Cerebellar nuclear complex (tissue), 1 donor: Measurements from ENCODE around the gene NUP155.
A peak's percentile ranks its signal among the peaks of the same experiment; 100 is the strongest.
"Not testable (repeated sequence)": the region's sequence is repeated elsewhere in the genome, so short reads cannot be mapped to it uniquely, and the experiment has no call there.

Source experiments
- DNase-seq, 2 experiments: peaks; one replicate each; lab custom pipeline; 2025; lab: John Stamatoyannopoulos, UW

Gene NUP155

DNA sequence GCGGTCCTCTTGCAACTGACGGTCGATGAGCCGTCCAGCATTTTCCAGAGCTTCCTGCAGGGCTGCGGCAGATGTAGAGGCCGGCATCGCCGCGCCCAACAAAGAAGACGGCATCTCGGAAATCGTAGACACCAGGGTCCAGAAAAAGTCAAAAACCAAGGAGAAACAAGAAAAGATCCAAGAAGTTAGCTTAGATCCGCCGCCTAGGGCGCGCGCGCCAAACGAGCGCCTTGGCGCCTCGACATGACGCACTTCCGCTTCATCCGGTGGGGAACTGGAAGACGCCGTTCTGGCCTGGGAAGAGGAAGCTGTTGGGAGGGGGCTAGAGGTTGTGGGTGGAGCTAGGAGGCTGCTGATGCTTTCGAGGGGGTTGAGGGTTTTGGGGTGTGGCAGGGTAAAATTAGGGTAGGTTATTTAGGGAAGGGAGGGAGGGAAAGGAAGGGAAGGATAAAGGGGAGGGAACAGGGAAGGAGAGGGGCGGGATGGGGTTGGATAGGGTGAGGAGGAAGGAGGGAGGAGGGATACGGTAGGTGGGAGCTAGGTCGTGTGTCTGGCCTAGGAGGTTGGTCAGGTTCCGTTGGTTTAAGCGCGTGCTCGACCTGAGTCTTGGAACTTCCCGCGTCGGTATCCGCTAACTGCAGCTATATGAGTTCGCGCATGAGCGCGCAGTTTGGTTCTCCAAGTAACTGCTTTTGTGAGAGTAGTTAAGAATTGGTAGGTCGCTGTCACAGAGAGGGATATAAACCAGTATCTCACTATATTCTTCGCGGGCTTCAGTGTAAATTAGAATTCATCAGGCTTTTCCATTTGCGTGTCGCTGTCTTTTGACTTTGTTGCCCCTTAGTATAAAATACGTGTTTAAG lies at the start of gene NUP155:
Gene NUP155 (minus strand): TSS at position 243 of the 863 bp plus-strand sequence. CDS start 129 bp downstream, at position 114.
- peak; percentile 67 to 89 for DNase-seq

DNA sequence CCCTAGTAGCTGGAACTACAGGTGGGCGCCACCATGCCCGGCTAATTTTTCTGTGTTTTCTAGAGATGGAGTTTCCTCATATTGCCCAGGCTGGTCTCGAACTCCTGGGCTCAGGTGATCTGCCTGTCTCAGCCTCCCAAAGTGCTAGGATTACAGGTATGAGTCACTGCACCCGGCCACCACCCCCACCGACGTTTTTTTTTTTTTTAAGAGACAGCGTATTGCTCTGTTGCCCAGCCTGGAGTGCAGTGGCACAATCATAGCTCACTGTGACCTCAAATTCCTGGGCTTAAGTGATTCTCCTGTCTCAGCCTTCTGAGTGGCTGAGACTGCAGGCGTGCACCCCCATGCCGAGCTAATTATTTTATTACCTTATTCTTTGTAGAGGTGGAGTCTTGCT lies 46.4 kb upstream of the NUP155 start:
- DNase-seq, result no peak

DNA sequence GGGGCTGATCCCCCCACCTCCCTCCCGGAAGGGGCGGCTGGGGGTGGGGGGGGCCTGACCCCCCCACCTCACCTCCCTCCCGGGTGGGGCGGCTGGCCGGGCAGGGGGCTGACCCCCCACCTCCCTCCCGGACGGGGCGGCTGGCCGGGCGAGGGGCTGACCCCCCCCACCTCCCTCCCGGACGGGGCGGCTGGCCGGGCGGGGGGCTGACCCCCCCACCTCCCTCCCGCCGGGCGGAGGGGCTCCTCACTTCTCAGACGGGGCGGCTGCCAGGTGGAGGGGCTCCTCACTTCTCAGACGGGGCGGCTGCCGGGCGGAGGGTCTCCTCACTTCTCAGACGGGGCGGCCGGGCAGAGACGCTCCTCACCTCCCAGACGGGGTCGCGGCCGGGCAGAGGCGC lies 44.5 kb upstream of the NUP155 start:
- DNase-seq, result not testable (repeated sequence)

DNA sequence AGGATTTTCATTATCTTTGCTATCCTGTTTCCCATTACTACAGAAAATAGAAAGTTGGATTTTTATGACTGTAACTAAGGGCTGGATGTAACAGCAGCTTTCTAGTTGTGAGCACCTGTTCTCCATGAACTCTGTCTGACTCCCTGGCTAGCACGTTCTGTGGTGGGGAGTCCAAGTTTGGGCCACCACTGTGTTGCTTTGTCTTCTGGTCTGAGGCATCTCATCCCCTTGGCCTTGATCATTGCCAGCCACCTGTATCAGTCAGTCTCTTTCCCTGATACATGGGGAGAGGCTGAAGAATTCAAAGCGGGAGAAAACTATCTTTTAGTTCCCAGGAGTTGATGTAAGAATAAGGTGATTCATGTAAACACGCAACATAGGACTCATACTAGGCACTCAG lies 41.6 kb upstream of the NUP155 start:
- no peak for DNase-seq

DNA sequence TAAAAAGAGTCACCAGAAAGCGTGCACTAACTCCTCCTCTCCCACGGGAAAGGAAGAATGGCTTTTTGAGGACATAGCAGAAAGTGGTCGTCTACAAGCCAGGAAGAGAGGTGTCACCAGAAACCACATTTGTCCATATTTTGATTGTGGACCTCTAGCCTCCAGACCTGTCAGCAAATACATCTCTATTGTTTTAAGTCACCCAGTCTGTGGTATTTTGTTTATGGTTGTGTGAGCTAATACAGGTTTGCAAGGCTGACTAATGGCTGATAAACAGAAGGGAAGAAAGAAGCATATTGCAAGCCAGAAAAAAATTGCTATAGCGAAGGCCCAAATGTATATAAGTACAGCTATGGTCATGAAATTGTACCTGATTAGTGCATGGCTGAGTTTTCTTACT lies 29.6 kb upstream of the NUP155 start:
- no peak for DNase-seq

DNA sequence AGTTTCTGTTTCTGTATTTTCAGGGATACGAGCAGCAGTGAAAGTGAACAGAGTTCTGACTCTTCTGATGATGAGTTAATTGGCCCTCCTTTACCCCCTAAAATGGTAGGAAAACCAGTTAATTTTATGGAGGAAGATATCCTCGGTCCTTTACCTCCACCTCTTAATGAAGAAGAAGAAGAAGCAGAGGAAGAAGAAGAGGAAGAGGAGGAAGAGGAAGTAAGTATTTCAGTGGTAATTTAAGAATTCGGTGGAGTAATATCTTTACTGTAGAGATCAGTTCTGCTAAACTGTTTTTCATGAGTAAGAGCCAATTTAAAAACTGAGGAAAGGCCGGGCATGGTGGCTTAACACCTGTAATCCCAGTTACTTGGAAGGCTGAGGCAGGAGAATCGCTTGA lies 25.4 kb upstream of the NUP155 start:
- DNase-seq, result no peak

DNA sequence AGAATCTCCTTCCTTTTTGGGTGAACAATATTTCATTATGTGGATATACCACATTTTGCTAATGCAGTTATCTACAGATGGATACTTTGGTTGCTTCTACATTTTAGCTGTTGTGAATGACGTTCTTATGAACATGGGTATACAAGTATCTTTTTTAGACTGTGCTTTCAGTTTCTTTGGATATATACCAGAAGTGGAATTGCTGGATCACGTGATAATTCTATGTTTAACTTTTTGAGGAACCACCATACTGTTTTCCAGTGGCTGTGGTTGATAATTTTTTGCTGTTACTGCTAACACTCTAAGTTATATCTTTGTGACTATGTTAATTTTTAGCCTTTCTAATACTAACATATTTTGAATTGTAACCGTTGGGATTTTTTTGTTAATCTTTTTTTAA lies 20.7 kb upstream of the NUP155 start:
- no peak for DNase-seq

DNA sequence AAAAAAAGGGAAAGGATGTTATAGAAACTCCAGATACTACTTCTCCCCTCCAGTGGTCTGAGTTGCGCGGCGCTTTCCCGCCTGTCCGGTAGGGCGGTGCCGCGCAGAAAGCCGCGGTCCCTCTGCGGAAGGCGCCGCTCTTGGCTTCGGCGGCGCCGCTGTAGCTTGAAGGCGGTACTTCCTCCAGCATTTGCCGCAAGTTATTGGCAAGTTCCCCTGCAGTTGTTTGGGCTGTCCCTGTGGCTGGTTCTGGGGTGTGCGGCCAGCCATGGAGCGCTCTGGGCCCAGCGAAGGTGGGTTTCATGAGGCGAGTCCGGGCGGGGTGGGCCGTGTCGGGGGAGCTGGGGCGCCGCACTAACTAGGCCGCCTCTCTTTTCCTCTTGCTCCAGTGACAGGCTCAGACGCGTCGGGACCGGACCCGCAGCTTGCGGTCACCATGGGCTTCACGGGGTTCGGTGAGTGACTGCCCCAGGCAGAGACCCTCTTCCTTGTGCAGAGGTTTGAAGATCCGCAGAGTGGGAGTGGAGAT lies 8.3 kb upstream of the NUP155 start, which contains the start of gene WDR70:
Gene WDR70 (plus strand): TSS at position 219 of the 529 bp plus-strand sequence. CDS start 50 bp downstream, at position 269.
- DNase-seq, result peak; percentile 22 to 49

DNA sequence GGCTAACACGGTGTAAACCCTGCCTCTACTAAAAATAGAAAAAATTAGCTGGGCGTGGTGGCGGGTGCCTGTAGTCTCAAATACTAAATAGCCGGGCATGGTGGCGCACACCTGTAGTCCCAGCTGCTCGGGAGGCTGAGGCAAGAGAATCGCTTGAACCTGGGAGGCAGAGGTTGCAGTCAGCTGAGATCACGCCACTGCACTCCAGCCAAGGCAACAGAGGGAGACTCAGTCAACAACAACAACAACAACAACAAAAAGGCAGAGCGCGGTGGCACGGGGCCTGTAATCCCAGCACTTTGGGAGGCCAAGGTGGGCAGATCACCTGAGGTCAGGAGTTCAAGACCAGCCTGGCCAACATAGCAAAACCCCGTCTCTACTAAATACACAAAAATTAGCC lies 7.2 kb upstream of the NUP155 start:
- not testable (repeated sequence) for DNase-seq

DNA sequence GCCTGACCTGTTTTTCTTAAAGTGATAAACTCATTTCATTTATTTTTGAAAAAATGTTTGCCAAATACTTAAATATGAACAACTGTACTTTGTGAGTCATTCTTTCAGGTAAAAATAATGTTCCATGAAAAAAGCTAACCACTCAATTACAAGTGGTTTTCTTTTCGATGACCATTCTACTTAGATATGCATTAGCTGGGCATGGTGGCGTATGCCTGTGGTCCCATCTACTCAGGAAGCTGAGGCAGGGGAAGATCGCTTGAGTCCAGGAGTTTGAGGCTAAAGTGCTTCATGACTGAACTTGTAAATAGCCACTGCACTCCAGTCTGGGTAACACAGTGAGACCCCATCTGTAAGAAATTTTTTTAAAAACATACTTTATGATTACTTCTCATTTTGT lies 4.2 kb upstream of the NUP155 start:
- DNase-seq, result no peak

DNA sequence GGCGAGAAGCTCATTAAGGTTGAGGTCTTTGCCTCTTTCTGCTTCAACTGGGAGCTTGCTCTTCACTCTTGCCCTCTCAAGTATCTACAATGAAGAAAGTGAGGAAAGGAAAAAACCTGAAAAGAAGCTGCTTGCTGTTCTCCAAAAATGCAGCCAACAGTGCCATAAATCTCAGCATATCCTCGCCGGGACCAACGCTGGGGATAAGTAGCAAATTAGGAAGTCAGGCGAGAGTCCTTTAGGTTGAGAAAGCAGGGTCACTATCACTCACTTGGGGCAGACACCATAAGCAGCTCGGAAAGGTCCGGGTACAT lies 399 bp downstream of the NUP155 start:
- no peak for DNase-seq

DNA sequence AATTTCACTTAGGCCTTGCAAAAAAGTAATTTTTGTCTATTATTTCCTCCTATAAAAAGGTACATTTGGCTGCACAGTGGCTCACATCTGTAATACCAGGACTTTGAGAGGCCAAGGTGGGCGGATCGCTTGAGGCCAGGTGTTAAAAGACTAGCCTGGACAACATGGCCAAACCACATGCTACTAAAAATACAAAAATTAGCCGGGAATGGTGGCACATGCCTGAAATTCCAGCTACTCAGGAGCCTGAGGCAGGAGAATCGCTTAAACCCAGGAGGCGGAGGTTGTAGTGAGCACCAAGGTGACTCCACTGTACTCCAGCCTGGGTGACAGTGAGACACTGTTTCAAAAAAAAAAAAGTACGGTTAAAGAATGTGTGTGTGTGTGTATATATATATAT lies 15.7 kb downstream of the NUP155 start:
- no peak for DNase-seq

DNA sequence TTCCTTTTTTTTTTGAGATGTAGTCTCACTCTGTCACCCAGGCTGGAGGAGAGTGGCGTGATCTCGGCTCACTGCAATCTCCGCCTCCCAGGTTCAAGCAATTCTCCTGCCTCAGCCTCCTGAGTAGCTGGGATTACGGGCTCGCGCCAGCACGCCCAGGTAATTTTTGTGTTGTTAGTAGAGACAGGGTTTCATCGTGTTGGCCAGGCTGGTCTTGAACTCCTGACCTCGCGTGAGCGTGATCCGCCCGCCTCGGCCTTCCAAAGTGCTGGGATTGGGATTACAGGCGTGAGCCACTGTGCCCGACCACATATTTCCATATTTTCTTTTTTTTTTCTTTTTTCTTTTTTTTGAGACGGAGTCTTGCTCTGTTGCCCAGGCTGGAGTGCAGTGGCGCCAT lies 28.2 kb downstream of the NUP155 start:
- DNase-seq, result not testable (repeated sequence)

DNA sequence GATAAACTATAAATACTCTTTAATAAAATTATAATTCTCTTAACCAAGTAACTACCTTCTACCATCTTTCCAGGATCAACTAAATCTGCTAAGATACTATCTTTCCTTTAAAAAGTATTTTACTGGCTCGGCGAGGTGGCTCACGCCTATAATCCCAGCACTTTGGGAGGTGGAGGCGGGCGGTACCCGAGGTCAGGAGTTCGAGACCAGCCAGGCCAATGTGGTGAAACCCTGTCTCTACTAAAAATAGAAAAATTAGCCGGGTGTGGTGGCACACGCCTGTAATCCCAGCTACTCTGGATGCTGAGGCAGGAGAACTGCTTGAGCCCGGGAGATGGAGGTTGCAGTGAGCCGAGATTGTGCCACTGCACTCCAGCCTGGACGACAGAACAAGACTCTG lies 36.2 kb downstream of the NUP155 start:
- not testable (repeated sequence) for DNase-seq

DNA sequence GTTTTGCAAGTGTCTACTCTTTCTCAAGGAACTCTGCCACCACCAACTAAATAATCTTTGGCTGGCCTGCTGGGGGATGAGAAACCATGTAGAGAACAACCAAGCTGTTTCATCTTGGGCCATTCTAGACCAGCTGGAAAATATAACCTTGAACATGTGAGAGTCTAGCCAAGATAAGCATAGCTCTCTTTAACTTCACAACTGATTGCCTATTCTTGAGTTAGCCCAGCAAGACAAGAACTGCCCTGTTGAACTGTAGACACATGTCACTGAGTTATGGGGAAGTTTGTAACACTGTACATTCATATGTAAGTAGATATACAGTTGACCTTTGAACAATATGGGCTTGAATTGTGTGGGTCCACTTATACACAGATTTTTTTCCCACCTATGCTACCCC lies 44.4 kb downstream of the NUP155 start:
- no peak for DNase-seq

DNA sequence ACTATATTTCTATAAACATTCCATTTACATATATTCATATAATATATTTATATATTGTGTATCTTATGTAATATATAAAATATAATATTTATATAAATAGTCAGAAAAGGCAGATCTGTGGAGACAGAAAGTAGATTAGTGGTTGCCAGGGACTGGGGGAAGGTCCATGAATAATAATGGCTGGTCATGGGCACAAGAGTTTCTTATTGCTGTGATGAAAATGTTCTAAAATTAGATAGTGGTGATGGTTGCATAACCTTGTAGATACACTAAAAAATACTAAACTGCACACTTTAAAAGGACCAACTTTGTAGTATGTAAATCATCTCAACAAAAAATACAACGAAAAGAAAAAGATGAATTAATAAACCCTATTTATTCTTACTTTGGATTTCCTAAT lies 47.3 kb downstream of the NUP155 start:
- DNase-seq, result no peak

DNA sequence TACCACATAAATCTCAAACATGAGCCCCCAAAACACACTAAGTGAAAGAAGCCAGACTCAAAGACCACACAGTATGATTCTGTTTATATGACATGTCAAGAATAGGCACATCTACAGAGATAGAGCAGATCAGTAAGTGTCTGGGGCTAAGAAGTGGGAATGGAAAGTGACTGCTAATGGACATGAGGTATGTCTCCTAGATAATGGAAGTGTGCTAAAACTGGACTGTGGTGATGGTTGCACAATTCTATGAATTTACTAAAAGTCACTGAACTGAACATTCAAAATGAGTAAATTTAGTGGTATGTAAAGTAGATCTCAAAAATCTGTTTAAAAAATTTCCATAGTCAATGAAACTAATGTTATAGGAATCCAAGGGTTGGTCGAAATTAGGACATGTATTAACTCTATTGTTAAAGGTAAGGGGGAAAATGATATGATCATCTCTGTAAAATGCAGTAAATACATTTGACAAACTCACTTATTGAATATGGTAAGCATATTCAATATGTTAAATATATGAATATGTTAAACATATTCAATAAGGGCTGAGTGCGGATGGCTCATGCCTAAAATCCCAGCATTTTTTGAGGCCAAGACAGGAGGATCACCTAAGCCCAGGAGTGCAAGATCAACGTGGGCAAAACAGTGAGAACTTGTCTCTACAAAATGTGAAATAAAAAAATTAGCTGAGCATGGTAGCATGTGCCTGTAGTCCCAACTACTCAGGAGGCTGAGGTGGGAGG lies 51.7 kb downstream of the NUP155 start:
- DNase-seq, result no peak

DNA sequence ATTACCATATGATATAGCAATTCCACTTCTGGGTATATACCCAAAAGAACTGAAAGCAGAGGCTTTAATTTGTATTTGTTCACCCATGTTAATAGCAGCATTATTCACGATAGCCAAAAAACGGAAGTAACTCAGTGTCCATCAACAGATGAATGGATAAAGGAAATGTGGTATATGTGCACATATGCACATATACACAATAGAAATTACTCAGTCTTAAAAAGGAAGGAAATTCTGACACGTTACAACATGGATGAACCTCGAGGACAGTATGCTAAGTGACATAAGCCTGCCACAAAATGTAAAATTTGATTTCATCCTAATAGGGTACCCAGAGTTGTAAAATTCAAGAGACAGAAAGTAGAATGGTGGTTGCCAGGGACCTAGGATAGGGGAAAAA lies 54.9 kb downstream of the NUP155 start:
- no peak for DNase-seq

DNA sequence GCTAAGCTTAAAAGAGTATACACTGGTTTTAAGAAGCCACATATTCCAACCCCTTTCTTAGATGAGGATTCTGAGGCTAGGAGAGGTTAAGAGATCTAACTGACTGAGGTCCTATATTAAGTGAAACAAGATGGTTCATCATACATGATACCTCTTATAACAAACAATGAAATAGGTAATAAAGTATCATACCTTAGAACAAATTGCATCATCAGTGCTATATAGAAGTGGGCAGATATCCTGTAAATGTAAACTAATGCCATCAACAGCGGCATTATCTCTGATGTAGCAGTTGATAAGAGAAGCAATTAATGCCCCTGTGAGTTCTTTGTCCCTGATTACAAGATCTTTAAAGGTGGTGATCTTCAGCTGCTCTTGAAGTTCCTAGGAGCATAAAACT lies 60.5 kb downstream of the NUP155 start:
- no peak for DNase-seq

DNA sequence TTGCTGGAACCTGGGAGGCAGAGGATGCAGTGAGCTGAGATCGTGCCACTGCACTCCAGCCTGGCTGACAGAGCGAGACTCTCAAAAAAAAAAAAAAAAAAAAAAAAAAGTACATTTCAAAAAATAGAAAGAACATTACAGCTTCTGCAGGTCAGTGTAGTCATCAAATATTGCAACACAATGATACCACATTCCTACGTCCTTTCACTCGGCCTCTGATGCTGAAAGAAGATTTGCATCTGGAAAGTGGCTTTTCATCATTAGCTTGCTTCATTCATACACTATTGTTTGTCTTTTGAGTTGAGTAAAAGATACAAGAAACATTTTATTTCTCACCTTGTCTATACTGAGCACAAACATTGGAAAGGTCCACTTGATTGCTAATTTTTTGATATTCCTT lies 62.1 kb downstream of the NUP155 start:
- no peak for DNase-seq

DNA sequence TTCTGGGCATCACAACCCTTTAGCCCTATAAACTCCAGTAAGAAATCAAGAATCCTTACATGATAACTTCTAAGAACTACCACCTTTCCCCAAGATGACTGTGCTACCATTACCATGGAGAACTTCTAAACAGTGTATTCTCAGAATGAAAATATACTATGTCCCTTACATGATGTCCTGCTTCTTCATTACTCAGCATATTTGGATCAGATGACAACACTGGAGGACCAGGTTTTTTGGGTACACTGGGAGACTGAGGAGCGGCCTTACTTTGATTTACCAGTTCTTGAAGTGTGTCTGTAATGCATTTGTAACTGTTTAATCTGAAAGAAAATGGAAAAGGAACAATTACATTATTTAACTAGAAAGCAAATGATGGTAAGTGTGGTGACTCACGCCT lies 66.0 kb downstream of the NUP155 start:
- no peak for DNase-seq

DNA sequence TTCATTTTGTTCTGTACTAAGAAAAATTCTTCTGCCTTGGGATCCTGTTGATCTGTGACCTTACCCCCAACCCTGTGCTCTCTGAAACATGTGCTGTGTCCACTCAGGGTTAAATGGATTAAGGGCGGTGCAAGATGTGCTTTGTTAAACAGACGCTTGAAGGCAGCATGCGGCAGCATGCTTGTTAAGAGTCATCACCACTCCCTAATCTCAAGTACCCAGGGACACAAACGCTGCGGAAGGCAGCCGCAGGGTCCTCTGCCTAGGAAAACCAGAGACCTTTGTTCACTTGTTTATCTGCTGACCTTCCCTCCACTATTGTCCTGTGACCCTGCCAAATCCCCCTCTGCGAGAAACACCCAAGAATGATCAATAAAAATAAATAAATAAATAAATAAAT lies 74.6 kb downstream of the NUP155 start:
- DNase-seq, result not testable (repeated sequence)

DNA sequence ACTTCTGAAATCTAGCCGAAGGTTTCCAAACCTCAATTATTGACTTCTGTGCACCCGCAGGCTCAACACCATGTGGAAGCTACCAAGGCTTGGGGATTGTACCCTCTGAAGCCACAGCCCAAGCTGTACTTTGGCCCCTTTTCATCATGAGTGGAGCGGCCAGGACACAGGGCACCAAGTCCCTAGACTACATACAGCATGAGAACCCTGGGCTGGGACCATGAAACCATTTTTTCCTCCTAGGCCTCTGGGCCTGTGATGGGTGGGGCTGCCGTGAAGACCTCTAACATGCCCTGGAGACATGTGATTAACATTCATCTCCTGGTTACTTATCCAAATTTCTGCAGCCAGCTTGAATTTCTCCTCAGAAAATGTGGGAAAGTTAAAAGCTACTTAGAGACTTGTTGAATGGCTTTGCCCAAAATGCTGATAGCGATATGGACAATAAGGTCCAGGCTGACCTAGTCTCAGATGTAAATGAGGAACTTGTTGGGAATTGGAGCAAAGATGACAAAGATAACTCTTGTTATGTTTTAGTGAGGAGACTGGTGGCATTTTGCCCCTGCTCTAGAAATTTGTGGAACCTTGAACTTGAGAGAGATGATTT lies 87.6 kb downstream of the NUP155 start:
- DNase-seq, result no peak
